Heart right ventricle (tissue), 16 donors: ENCODE data around the gene CARD10. TPM values are rescaled to one million over a fixed set of nuclear protein-coding genes. Genes with fewer than 3 reads are reported as not detected.

ENCODE experiments used
- ATAC-seq, 8 donors: fragments of 200-7000 bp; cut with Tn5 transposase; one replicate each; pipeline ENCODE4 v1.9.1; 2020; ENCODE audit warnings: mild to moderate bottlenecking in 8 of 8, moderate library complexity in 8 of 8, moderate number of reproducible peaks in 1 of 8
- DNase-seq, 2 donors: peaks; one replicate each; pipeline ENCODE4 v3.0.0-alpha.2; 2020
- H3K27ac ChIP-seq, 10 donors: fragments of 200-600 bp; sonication (generic) in 2 of 10; one replicate each; pipeline versions ENCODE4 v1.5.0 to v1.8.0; 2020 to 2022; ENCODE audit warnings: mild to moderate bottlenecking in 3 of 10
- H3K27me3 ChIP-seq, 7 donors: fragments of 200-600 bp; one replicate each; pipeline ENCODE4 v1.8.0; 2021 to 2022; ENCODE audit warnings: mild to moderate bottlenecking in 2 of 7
- H3K36me3 ChIP-seq, 9 donors: fragments of 200-600 bp; sonication (generic) in 1 of 9; one replicate each; pipeline versions ENCODE4 v1.5.0 to v1.8.0; 2020 to 2022; ENCODE audit warnings: mild to moderate bottlenecking in 2 of 9
- H3K4me1 ChIP-seq, 9 donors: fragments of 200-600 bp; sonication (generic) in 1 of 9; one replicate each; pipeline versions ENCODE4 v1.5.0 to v1.8.0; 2020 to 2022; ENCODE audit warnings: mild to moderate bottlenecking in 4 of 9
- H3K4me3 ChIP-seq, 10 donors: fragments of 200-600 bp; sonication (generic) in 2 of 10; one replicate each; pipeline versions ENCODE4 v1.5.0 to v1.8.0; 2020 to 2022; ENCODE audit warnings: mild to moderate bottlenecking in 7 of 10, moderate library complexity in 2 of 10
- H3K9me3 ChIP-seq, 11 donors: fragments of 200-600 bp in 10 of 11; sonication (generic) in 2 of 11; one replicate each; pipeline versions ENCODE4 v1.5.0 to v1.8.0; 2013 to 2022; ENCODE audit warnings: mild to moderate bottlenecking in 2 of 11, control low read depth in 1 of 11, moderate library complexity in 1 of 11
- WGBS, 2 donors: extraction: QIAGEN DNeasy Blood & Tissue Kit; methylation state at CpG; one replicate each; pipeline ENCODE4 v1.1.7; 2013; ENCODE audit warnings: inconsistent platforms in 1 of 2; 5-methylcytosine and 5-hydroxymethylcytosine counted together
- intact Hi-C, 10 donors: fragments of 100-400 bp; cut with DNase I; formaldehyde crosslinking; loops; one replicate each; pipeline versions ENCODE4 v1.11.1 to v1.14.2; 2022
- polyA plus RNA-seq, 2 donors: library from polyadenylated mRNA; stranded (reverse); fragments of 200-250 nt; gene quantifications; one replicate each; pipeline ENCODE4 v1.2.3, GENCODE V29; 2013
- total RNA-seq, 10 donors: library from RNA; stranded (reverse); fragmentation: NEBNext Ultra II Directional in 3 of 10; extraction: Animal tissue kit (Norgen Biotek cat#: 25700) in 3 of 10; gene quantifications; one replicate each; pipeline versions ENCODE4 v1.2.1 to v1.2.4, GENCODE V29; 2021 to 2023
- TF ChIP-seq, protein P1 (sequence below), 9 donors: fragments of 200-600 bp; sonication (generic) in 2 of 9; IDR thresholded peaks; one replicate each; pipeline versions ENCODE4 v1.5.0 to v1.8.0; 2021 to 2022; ENCODE audit warnings: antibody characterized with exemption in 9 of 9, mild to moderate bottlenecking in 5 of 9, moderate library complexity in 1 of 9
- donor health status: Arrhythmogenic right ventricular cardiomyopathy.
- donor health status: ischemic (EF 13 %, LVEDD 7.1; RV severe dilation, severe dysfunction).
- donor health status: healthy with polysubstance abuse.
- donor health status: DM: no; HTN: yes; CAD: no.
- donor health status: DM: no; HTN: no; CAD: no.
- donor health status: ischemic (EF 25% LVEDD 6.9; RV normal size, moderate dysfunction).
- donor health status: ischemic (EF 25% LVEDD 5.7; RV mildly dilated, moderate dysfunction).
- donor health status: healthy.
- donor health status: DM: yes; HTN: yes; CAD: no.
- donor health status: Ischemic cardiomyopathy.
- donor health status: ischemic (EF 35%, LVEDD 5.7; RV mildly dilated, moderate dysfunction).
- donor health status: nonischemic (EF 11% LVEDD 7.7; RV severe dilation, severe dysfunction).
- donor health status: DM: yes; HTN: yes; CAD: no.
- donor health status: PGD.
- donor health status: ischemic (EF 29% LVEDD 5.4; RV normal size, mild dysfunction).
- donor health status: nonischemic (EF 23%, LVEDD 6.1; RV moderate dilation, normal function).

Gene CARD10
- total and polyA plus RNA-seq, 12 donors = 7.4 to 14.8 (median 8.9) TPM

DNA sequence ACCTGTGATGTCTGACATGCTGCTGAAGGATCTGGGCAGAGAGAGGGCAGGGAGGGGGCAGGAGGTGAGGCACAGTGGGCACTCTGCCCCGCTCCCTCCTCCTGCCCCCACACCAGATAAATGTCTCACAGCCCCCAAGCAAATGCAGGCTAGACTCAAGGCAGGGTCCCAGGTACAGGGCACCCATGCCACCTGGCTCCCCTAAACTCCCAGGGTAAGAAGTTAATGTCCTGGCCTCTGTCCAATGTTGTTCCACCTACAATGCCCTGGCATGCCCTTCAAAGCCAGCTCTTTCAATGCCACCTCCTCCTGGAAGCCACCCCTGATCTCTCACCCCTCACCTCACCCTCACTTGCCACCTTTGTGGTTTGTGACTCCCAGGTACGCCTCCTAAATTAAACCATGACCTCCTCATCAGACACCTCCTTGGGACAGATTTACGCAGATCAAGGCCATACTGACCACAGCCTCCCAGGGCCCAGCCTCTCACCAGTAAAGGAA lies 16.0 kb downstream of the CARD10 start:
- 95 to 98% methylated on average over 3 of the region's 3 CpGs for WGBS, 2 donors

DNA sequence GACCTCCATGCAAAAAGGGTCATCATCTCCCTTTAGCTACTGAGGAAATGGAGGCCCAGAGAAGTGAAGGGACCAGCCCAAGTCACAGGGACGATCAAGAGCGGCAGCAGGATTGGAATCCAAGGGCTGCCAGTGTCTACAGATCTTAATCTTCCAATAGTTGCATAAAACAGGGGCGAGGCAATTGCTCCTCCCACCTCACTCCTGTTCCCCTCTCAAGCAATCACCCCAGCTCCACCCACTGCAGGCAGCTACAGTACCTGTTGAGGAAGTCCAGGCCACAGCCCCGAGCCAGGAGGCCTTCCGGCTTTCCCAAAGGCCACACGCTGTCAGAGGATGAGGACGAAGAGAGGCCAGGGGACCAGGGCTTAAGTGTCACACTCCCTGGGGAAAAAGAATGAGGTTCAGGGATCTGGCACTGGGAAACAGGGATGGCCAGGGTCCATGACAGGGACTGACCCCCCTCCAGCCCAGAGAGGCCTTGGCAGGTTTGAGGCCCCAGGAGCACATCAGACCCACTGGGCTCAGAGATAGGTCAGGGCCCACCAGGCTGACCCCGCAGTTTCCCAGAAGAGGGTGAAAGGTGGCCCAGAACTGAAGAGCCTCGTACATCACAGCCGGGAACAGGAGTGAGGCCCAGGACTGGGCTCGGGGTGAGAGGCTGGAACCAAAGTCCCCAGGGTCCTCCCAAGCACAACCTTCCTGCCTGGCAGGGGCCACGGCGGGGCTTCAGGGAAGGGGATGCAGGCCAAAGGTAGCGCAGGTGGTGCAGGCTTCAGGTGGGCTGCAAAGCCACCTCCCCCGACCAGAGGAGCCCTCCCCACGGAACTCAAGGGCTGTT lies 16.7 kb downstream of the CARD10 start:
- WGBS, 2 donors = 65 to 72% methylated on average over 16 of the region's 16 CpGs
- Histone ChIP-seq H3K4me1 (peaks cover 6 to 100% (median 68%) of the 10 kb centered on the region in 9 donors), H3K36me3 (peaks cover 0 to 65% (median 4%) of the 10 kb centered on the region in 9 donors), H3K9me3 (no peaks in the 10 kb centered on the region), H3K27ac (peak overlapping the region; percentile 66 to 89 (median 84)), H3K27me3 (peaks cover 0 to 14% (median 0%) of the 10 kb centered on the region in 7 donors), H3K4me3 (no peak overlapping the region)
- peak in 5 of 8 donors; percentile 15 to 41 (median 27) for ATAC-seq
- intact Hi-C loops = no loop called here
- TF ChIP-seq, protein P1, sequence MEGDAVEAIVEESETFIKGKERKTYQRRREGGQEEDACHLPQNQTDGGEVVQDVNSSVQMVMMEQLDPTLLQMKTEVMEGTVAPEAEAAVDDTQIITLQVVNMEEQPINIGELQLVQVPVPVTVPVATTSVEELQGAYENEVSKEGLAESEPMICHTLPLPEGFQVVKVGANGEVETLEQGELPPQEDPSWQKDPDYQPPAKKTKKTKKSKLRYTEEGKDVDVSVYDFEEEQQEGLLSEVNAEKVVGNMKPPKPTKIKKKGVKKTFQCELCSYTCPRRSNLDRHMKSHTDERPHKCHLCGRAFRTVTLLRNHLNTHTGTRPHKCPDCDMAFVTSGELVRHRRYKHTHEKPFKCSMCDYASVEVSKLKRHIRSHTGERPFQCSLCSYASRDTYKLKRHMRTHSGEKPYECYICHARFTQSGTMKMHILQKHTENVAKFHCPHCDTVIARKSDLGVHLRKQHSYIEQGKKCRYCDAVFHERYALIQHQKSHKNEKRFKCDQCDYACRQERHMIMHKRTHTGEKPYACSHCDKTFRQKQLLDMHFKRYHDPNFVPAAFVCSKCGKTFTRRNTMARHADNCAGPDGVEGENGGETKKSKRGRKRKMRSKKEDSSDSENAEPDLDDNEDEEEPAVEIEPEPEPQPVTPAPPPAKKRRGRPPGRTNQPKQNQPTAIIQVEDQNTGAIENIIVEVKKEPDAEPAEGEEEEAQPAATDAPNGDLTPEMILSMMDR (IDR thresholded peaks at IDR 0.05) = no peak
- no peak for DNase-seq

More for the DNA sequence above, 16.0 kb downstream of the CARD10 start:
- Histone ChIP-seq H3K27me3 (peaks cover 0 to 14% (median 0%) of the 10 kb centered on the region in 7 donors), H3K27ac (peak overlapping the region; percentile 66 to 89 (median 84)), H3K4me3 (no peak overlapping the region), H3K9me3 (no peaks in the 10 kb centered on the region), H3K4me1 (peaks cover 8 to 100% (median 68%) of the 10 kb centered on the region in 9 donors), H3K36me3 (peaks cover 0 to 68% (median 4%) of the 10 kb centered on the region in 9 donors)
- TF ChIP-seq, protein P1 (IDR thresholded peaks at IDR 0.05) = no peak
- intact Hi-C loops = no loop called here
- no peak for ATAC-seq
- DNase-seq = no peak

DNA sequence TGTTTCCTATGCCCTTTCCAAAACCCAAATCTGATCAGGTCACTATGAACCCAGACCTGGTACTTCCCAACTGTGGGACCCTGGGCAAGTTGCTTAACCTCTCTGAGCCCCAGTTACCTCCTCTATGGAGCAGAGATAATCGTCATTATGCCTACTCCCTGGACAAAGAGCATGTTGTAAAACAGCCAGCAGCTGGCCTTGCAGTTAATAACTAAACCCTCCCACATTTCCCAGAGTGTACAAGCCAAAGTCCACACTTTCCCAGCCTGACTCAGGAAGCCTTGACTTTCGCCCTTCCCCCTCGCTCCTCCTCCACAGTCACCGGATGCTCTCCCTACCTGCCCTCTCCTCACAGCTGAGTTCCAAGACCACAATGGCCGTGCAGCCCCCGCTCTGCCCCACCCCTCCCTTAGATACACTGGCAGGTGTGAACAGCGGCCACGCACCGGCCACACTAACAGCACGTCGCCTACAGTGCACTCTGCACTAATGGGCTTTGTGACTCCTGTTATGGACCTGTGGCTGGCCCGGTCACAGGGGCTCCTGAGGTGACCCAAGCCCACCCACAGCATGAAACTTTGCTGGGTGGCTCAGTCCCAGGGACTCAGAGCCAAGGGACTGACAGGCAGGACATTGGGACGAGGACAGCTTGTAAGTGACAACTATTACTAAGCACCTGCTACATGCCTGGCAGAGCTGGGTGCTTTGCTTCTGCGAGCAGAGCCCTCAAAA lies 17.4 kb downstream of the CARD10 start:
- intact Hi-C loops = loop anchor here in 1 of 10 donors (2.0 kb wide), 1 partner anchor 15 kb away; the partner anchor contains the start of gene MFNG
- ATAC-seq = peak; percentile 56 to 90 (median 84)
- peak; percentile 63 to 89 for DNase-seq
- H3K9me3 ChIP-seq = no peaks in the 10 kb centered on the region
- H3K27me3 ChIP-seq = peaks cover 0 to 14% (median 0%) of the 10 kb centered on the region in 7 donors
- peaks cover 0 to 64% (median under 1%) of the 10 kb centered on the region in 9 donors for H3K36me3 ChIP-seq
- H3K4me3 ChIP-seq = peak overlapping the region in 4 of 10 donors; percentile 12 to 36 (median 24)
- H3K27ac ChIP-seq = peak overlapping the region; percentile 66 to 89 (median 84)
- WGBS, 2 donors = 42 to 44% methylated on average over 14 of the region's 14 CpGs
- H3K4me1 ChIP-seq = peaks cover 6 to 100% (median 65%) of the 10 kb centered on the region in 9 donors
- TF ChIP-seq, protein P1 (IDR thresholded peaks at IDR 0.05) = no peak
